CD8-positive, alpha-beta memory T cell (primary cell): ENCODE results near the gene DPF3. TPM values are rescaled to one million over a fixed set of nuclear protein-coding genes. Genes with fewer than 3 reads are reported as not detected.

Experiments
- CTCF ChIA-PET: fragments of 350-600 bp; sonication (Branson Sonifier 250); formaldehyde crosslinking; loops from one replicate; lab custom pipeline; 2021; ENCODE audit warnings: antibody characterized with exemption; lab: Charles Lee
- POLR2A ChIA-PET: fragments of 350-600 bp; sonication (Branson Sonifier 250); formaldehyde crosslinking; loops from one replicate; lab custom pipeline; 2021; ENCODE audit warnings: antibody characterized with exemption; lab: Charles Lee
- DNase-seq, 5 donors: peaks; one replicate each; pipeline versions ENCODE4 v3.0.0 to v3.0.0-alpha.2; 2020 to 2022; ENCODE audit warnings: mixed read lengths in 1 of 5
- H3K27ac ChIP-seq: one replicate; pipeline ENCODE4 v1.7.0; 2013; ENCODE audit warnings: low read depth, mild to moderate bottlenecking, low read length, moderate library complexity
- H3K27me3 ChIP-seq: 2 replicates; pipeline ENCODE4 v1.7.0; 2013; ENCODE audit warnings: low read length, mild to moderate bottlenecking; ENCODE audit not compliant: insufficient read depth, poor library complexity, severe bottlenecking
- H3K36me3 ChIP-seq: 2 replicates; pipeline ENCODE4 v1.7.0; 2013; ENCODE audit warnings: mild to moderate bottlenecking, low read length, moderate library complexity; ENCODE audit not compliant: insufficient read depth
- H3K4me1 ChIP-seq: 2 replicates; pipeline ENCODE4 v1.7.0; 2013; ENCODE audit warnings: mild to moderate bottlenecking, low read length, moderate library complexity; ENCODE audit not compliant: insufficient read depth
- H3K4me3 ChIP-seq: 2 replicates; pipeline ENCODE4 v1.7.0; 2013; ENCODE audit warnings: mild to moderate bottlenecking, low read length
- H3K9me3 ChIP-seq: 2 replicates; pipeline ENCODE4 v1.7.0; 2013; ENCODE audit warnings: mild to moderate bottlenecking, low read length
- H3K27ac Mint-ChIP-seq, 8 donors: one replicate each; pipeline ENCODE4 v1.8.0; 2020 to 2021; ENCODE audit warnings: mixed read lengths in 8 of 8, mild to moderate bottlenecking in 6 of 8, inconsistent platforms in 3 of 8, moderate library complexity in 3 of 8
- H3K27me3 Mint-ChIP-seq, 2 donors: one replicate each; pipeline ENCODE4 v1.8.0; 2020 to 2021; ENCODE audit warnings: mixed read lengths in 2 of 2, mild to moderate bottlenecking in 1 of 2, moderate library complexity in 1 of 2
- H3K36me3 Mint-ChIP-seq, 3 donors: one replicate each; pipeline ENCODE4 v1.8.0; 2020 to 2021; ENCODE audit warnings: mixed read lengths in 3 of 3, inconsistent platforms in 1 of 3, mild to moderate bottlenecking in 1 of 3
- H3K4me1 Mint-ChIP-seq, 3 donors: one replicate each; pipeline ENCODE4 v1.8.0; 2020 to 2021; ENCODE audit warnings: mixed read lengths in 3 of 3, inconsistent platforms in 1 of 3, mild to moderate bottlenecking in 1 of 3
- H3K4me3 Mint-ChIP-seq, 7 donors: one replicate each; pipeline ENCODE4 v1.8.0; 2020 to 2021; ENCODE audit warnings: mixed read lengths in 7 of 7, mild to moderate bottlenecking in 6 of 7, moderate library complexity in 4 of 7, inconsistent platforms in 2 of 7
- H3K9me3 Mint-ChIP-seq, 5 donors: one replicate each; pipeline ENCODE4 v1.8.0; 2020 to 2022; ENCODE audit warnings: mixed read lengths in 5 of 5, mild to moderate bottlenecking in 3 of 5, moderate library complexity in 2 of 5, inconsistent platforms in 1 of 5
- polyA plus RNA-seq: library from polyadenylated mRNA; unstranded; fragments of 300-500 nt; fragmentation: Illumina TruSeq; gene quantifications from one replicate; pipeline ENCODE4 v1.2.3, GENCODE V29; 2021
- total RNA-seq, 2 experiments: library from RNA; stranded (reverse); gene quantifications; one replicate each; pipeline ENCODE4 v1.2.3, GENCODE V29; 2021

DPF3 gene
- total and polyA plus RNA-seq, 3 experiments from 2014 or later = 0.50 to 1.3 (median 0.62) TPM

DNA sequence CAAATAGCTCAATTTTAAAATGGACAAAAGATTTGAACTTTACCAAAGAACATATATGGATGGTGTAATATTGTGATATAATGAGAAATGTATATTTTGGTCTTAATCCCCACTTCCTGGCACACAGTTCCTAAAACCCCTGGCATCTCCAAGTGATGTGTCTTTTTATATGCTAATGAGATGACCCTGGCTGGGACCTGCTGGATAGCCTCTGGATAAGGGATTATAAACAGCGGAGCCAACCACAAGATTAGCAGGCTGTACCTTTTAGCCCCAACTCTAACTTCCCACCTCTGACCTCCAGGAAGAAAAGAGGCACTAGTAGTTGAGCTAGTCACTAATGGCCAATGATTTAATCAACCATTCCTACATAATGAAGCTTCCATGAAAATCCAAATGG is 130.0 kb downstream of the DPF3 start:
- peaks cover 3 to 8% of the 10 kb centered on the region in 2 donors for H3K27me3 Mint-ChIP-seq
- H3K27ac ChIP-seq = no peak overlapping the region
- no peaks in the 10 kb centered on the region for H3K4me1 ChIP-seq
- no peak overlapping the region for H3K27ac Mint-ChIP-seq
- no peak overlapping the region for H3K4me3 Mint-ChIP-seq
- ChIA-PET POLR2A (no interaction called here), CTCF (no interaction called here)
- H3K9me3 Mint-ChIP-seq = peaks cover 26 to 48% (median 31%) of the 10 kb centered on the region in 5 donors
- H3K9me3 ChIP-seq = peaks cover 5% of the 10 kb centered on the region
- no peaks in the 10 kb centered on the region for H3K27me3 ChIP-seq
- no peaks in the 10 kb centered on the region for H3K4me1 Mint-ChIP-seq
- no peaks in the 10 kb centered on the region for H3K36me3 ChIP-seq
- no peak for DNase-seq
- H3K4me3 ChIP-seq = no peak overlapping the region
- peaks cover 3 to 54% (median 4%) of the 10 kb centered on the region in 3 donors for H3K36me3 Mint-ChIP-seq

DNA sequence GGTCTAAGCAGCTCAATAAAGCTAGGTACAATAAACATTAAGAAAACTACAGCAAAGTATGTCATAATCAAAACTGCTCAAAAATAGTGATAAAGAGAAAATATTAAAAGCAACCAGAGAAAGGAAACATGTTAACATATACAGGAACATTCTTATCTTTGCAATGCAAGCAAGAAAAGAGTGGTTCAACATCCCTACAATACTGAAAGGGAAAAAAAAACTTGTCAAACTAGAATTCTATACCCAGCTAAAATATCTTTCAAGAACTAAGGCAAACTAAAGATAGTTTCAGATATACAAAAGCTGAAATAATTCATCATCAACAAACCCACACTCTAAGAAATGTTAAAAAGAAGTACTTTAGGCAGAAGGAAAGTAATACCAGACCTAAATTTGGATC is 134.2 kb downstream of the DPF3 start:
- no peak overlapping the region for H3K27ac ChIP-seq
- Mint-ChIP-seq H3K9me3 (peaks cover 24 to 41% (median 31%) of the 10 kb centered on the region in 5 donors), H3K4me1 (no peaks in the 10 kb centered on the region), H3K27ac (no peak overlapping the region), H3K27me3 (peaks cover 7 to 8% of the 10 kb centered on the region in 2 donors), H3K36me3 (peaks cover 2 to 35% (median 3%) of the 10 kb centered on the region in 3 donors), H3K4me3 (no peak overlapping the region)
- H3K4me1 ChIP-seq = no peaks in the 10 kb centered on the region
- no peaks in the 10 kb centered on the region for H3K27me3 ChIP-seq
- no peaks in the 10 kb centered on the region for H3K36me3 ChIP-seq
- H3K4me3 ChIP-seq = no peak overlapping the region
- peaks cover 3% of the 10 kb centered on the region for H3K9me3 ChIP-seq
- DNase-seq = no peak
- ChIA-PET POLR2A (no interaction called here), CTCF (no interaction called here)

DNA sequence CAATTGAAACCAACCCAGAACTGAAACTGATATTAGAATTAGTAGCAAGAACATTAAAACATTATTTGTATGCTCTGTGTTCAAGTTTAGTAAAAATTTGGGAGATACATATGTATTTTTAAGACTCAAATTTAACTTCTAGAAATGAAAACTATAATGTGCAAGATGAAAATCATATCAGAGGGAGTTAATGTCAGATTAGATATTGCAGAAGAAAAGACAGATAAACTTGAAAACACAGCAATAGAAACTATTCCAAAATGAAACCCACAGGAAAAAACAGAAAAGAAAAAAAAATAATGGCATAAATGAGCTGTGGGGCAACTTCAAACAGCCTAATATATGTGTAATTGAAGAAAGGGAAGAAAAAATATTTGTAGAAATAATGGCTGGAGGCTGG is 134.9 kb downstream of the DPF3 start:
- H3K27ac Mint-ChIP-seq = no peak overlapping the region

DNA sequence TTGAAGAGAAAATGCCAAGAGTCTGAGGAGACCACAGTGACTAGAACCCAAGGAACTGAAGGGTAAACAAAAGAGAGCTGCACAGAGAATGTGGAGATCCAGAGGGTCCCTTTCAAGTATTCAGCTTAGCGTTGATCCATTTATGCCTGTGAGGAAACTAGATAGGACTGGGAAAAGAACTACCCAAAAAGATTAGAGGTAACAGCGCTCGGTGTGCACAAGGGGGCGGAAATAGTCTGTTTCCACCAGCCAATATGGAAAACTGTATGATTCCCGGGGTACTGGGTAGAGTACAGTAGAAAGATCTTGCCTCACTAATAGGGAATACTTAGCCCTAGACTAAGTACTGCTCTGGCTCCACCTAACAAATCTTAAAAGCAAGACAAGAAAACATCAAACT is 135.5 kb downstream of the DPF3 start:
- Mint-ChIP-seq H3K27ac (no peak overlapping the region), H3K9me3 (peaks cover 24 to 41% (median 31%) of the 10 kb centered on the region in 5 donors), H3K4me3 (no peak overlapping the region), H3K27me3 (peaks cover 7 to 8% of the 10 kb centered on the region in 2 donors), H3K36me3 (peaks cover 2 to 30% (median 3%) of the 10 kb centered on the region in 3 donors), H3K4me1 (no peaks in the 10 kb centered on the region)
- H3K4me3 ChIP-seq = no peak overlapping the region
- ChIA-PET CTCF (no interaction called here), POLR2A (no interaction called here)
- no peaks in the 10 kb centered on the region for H3K27me3 ChIP-seq
- peaks cover 3% of the 10 kb centered on the region for H3K9me3 ChIP-seq
- H3K27ac ChIP-seq = no peak overlapping the region
- no peaks in the 10 kb centered on the region for H3K4me1 ChIP-seq
- no peaks in the 10 kb centered on the region for H3K36me3 ChIP-seq
- DNase-seq = no peak

More for the DNA sequence above, 134.9 kb downstream of the DPF3 start:
- H3K9me3 ChIP-seq = peaks cover 3% of the 10 kb centered on the region
- no peaks in the 10 kb centered on the region for H3K4me1 ChIP-seq
- H3K27ac ChIP-seq = no peak overlapping the region
- H3K27me3 Mint-ChIP-seq = peaks cover 7 to 8% of the 10 kb centered on the region in 2 donors
- peaks cover 24 to 41% (median 31%) of the 10 kb centered on the region in 5 donors for H3K9me3 Mint-ChIP-seq
- DNase-seq = no peak
- no peaks in the 10 kb centered on the region for H3K27me3 ChIP-seq
- CTCF ChIA-PET = no interaction called here
- no peaks in the 10 kb centered on the region for H3K36me3 ChIP-seq
- no peak overlapping the region for H3K4me3 Mint-ChIP-seq
- H3K36me3 Mint-ChIP-seq = peaks cover 2 to 35% (median 3%) of the 10 kb centered on the region in 3 donors
- no peak overlapping the region for H3K4me3 ChIP-seq
- no peaks in the 10 kb centered on the region for H3K4me1 Mint-ChIP-seq
- POLR2A ChIA-PET = no interaction called here

DNA sequence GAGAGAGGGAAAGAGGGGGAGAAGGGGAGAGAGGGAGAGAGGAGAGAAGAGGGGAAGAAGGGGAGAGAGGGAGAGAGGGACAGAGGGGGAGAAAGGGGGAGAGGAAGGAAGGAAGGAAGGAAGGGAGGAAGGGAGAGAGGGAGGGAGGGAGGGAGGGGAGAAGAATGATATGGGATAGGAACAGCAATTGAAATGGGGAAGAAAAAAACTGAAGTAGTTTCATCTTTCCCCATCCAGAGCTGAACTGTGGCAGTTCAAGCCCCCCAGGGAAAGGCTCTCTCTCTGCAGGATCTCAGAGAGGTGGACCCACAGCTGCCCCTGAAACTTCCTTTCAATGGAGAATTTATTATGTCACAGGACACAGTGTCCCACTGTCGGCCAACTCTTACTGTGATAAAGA is 136.9 kb downstream of the DPF3 start:
- POLR2A ChIA-PET = no interaction called here
- no peak overlapping the region for H3K27ac Mint-ChIP-seq
- no peaks in the 10 kb centered on the region for H3K4me1 ChIP-seq
- DNase-seq = no peak
- peaks cover 2 to 21% (median 3%) of the 10 kb centered on the region in 3 donors for H3K36me3 Mint-ChIP-seq
- H3K36me3 ChIP-seq = no peaks in the 10 kb centered on the region
- H3K27ac ChIP-seq = no peak overlapping the region
- CTCF ChIA-PET = no interaction called here
- no peaks in the 10 kb centered on the region for H3K27me3 ChIP-seq
- no peak overlapping the region for H3K4me3 ChIP-seq
- peaks cover 3% of the 10 kb centered on the region for H3K9me3 ChIP-seq
- H3K4me1 Mint-ChIP-seq = peaks cover 0 to 1% (median 0%) of the 10 kb centered on the region in 3 donors
- no peak overlapping the region for H3K4me3 Mint-ChIP-seq
- peaks cover 7 to 8% of the 10 kb centered on the region in 2 donors for H3K27me3 Mint-ChIP-seq
- peaks cover 22 to 38% (median 31%) of the 10 kb centered on the region in 5 donors for H3K9me3 Mint-ChIP-seq

DNA sequence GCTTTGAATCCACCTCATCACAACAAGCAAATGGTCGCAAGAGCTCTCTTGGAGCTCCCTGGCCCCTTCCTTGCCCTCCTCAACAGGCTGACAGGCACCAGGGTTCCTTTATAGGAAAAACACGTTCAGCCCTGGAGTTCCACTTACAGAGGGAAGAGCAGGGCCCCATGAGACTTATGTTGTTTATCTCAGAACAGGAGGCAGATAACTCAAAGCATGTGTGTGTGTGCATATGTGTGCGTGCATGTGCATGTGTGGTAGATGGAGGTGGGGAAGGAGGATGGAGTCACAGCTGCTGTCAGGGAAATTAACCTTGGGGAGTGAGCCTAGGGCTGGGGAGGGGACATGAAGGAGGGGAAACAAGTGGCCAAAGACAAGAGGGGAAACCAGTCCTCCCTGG is 138.1 kb downstream of the DPF3 start:
- Mint-ChIP-seq H3K4me3 (no peak overlapping the region), H3K9me3 (peaks cover 19 to 32% (median 31%) of the 10 kb centered on the region in 5 donors), H3K27ac (no peak overlapping the region), H3K4me1 (peaks cover 0 to 1% (median 0%) of the 10 kb centered on the region in 3 donors), H3K27me3 (peaks cover 8 to 10% of the 10 kb centered on the region in 2 donors), H3K36me3 (peaks cover 2 to 19% (median 3%) of the 10 kb centered on the region in 3 donors)
- no peaks in the 10 kb centered on the region for H3K36me3 ChIP-seq
- H3K27me3 ChIP-seq = no peaks in the 10 kb centered on the region
- peaks cover 3% of the 10 kb centered on the region for H3K9me3 ChIP-seq
- ChIA-PET CTCF (interaction anchor here (1.6 kb wide), 1 partner anchor 17 kb away, joined by 5 read pairs; no protein-coding TSS in a partner anchor), POLR2A (no interaction called here)
- H3K27ac ChIP-seq = no peak overlapping the region
- no peaks in the 10 kb centered on the region for H3K4me1 ChIP-seq
- no peak overlapping the region for H3K4me3 ChIP-seq
- DNase-seq = no peak

DNA sequence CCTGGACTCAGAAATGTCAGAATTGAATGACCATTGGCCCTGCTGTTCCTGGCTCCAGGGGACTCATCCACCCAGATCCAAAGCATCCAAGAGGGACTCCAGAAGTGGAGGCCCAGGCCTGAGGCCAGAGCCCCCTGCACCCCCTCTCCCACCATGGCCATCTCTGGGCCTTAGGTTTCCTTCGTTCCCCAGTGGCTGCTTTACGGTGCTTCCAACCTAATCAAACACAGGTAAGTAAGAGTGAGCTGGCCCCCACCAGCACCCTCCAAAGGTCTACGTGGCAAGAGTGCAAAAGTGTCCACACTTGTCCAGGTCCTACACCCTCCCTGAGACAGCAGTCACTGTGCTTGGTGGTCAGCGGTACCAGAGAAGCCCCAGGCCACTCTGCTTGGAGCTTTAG is 139.0 kb downstream of the DPF3 start:
- Mint-ChIP-seq H3K4me3 (no peak overlapping the region), H3K4me1 (peaks cover 0 to 1% (median 0%) of the 10 kb centered on the region in 3 donors), H3K9me3 (peaks cover 16 to 25% (median 23%) of the 10 kb centered on the region in 5 donors), H3K36me3 (peaks cover 2 to 14% (median 3%) of the 10 kb centered on the region in 3 donors), H3K27ac (no peak overlapping the region), H3K27me3 (peaks cover 8 to 11% of the 10 kb centered on the region in 2 donors)
- H3K27me3 ChIP-seq = no peaks in the 10 kb centered on the region
- CTCF ChIA-PET = interaction anchor here (1.6 kb wide), 1 partner anchor 16 kb away, joined by 5 read pairs; no protein-coding TSS in a partner anchor
- H3K27ac ChIP-seq = no peak overlapping the region
- H3K9me3 ChIP-seq = peaks cover 3% of the 10 kb centered on the region
- no peak overlapping the region for H3K4me3 ChIP-seq
- H3K36me3 ChIP-seq = no peaks in the 10 kb centered on the region
- POLR2A ChIA-PET = no interaction called here
- H3K4me1 ChIP-seq = no peaks in the 10 kb centered on the region
- DNase-seq = no peak

DNA sequence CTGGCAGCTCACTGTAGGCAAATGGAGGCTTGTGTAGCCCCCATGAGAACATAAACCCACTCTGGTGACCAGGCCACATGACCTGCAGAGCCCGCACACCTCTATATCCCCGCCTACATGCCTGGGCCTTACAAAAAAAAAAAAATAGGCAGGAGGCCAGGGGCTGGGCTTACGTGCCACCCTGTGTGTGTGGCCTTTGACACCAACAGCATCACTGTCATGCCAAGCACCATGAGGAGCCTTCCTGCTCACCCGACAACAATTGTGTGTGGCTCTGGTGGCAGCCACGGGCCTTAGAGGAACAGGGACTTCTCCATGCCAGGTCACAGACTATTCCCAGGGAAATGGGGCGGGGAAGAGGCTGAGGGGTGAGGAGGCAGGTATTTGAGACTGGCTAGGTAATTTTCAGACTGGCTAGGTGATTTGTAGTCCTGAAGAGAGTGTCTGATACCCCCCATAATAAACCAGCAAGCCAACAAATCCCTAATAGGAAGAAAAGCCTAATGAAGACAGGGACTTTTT is 140.0 kb downstream of the DPF3 start:
- no peak overlapping the region for H3K27ac Mint-ChIP-seq
- H3K36me3 ChIP-seq = no peaks in the 10 kb centered on the region
- CTCF ChIA-PET = no interaction called here

More for the DNA sequence above, 140.0 kb downstream of the DPF3 start:
- peaks cover 0 to 1% (median 0%) of the 10 kb centered on the region in 3 donors for H3K4me1 Mint-ChIP-seq
- peaks cover 0 to 9% (median 0%) of the 10 kb centered on the region in 3 donors for H3K36me3 Mint-ChIP-seq
- H3K4me1 ChIP-seq = no peaks in the 10 kb centered on the region
- no peak overlapping the region for H3K4me3 Mint-ChIP-seq
- DNase-seq = no peak
- no peak overlapping the region for H3K4me3 ChIP-seq
- peaks cover 3% of the 10 kb centered on the region for H3K9me3 ChIP-seq
- H3K27ac ChIP-seq = no peak overlapping the region
- H3K27me3 Mint-ChIP-seq = peaks cover 8 to 10% of the 10 kb centered on the region in 2 donors
- peaks cover 9 to 17% (median 13%) of the 10 kb centered on the region in 5 donors for H3K9me3 Mint-ChIP-seq
- POLR2A ChIA-PET = no interaction called here
- H3K27me3 ChIP-seq = no peaks in the 10 kb centered on the region
